AG10803 (cell line): ENCODE results near the gene G6PD.
"Not testable (repeated sequence)": the region's sequence is repeated elsewhere in the genome, so short reads cannot be mapped to it uniquely, and the experiment has no call there.

Experiments used
- DNase-seq: peaks from one replicate; pipeline ENCODE4 v3.0.0; 2010; ENCODE audit warnings: low read depth
- H3K4me3 ChIP-seq: 2 replicates; pipeline ENCODE4 v1.5.1; 2011; ENCODE audit warnings: mild to moderate bottlenecking, low read length, control low read depth
- TF ChIP-seq, protein P1 (sequence below): conservative IDR thresholded peaks from 2 replicates; pipeline ENCODE4 v1.5.1; 2011; ENCODE audit warnings: mild to moderate bottlenecking, low read length, control low read depth, inconsistent platforms

G6PD gene

GRCh38 chrX:154542723-154543424, 3.8 kb downstream of the G6PD start:
- no peak for DNase-seq
- no peak overlapping the region for H3K4me3 ChIP-seq
- TF ChIP-seq, protein P1, sequence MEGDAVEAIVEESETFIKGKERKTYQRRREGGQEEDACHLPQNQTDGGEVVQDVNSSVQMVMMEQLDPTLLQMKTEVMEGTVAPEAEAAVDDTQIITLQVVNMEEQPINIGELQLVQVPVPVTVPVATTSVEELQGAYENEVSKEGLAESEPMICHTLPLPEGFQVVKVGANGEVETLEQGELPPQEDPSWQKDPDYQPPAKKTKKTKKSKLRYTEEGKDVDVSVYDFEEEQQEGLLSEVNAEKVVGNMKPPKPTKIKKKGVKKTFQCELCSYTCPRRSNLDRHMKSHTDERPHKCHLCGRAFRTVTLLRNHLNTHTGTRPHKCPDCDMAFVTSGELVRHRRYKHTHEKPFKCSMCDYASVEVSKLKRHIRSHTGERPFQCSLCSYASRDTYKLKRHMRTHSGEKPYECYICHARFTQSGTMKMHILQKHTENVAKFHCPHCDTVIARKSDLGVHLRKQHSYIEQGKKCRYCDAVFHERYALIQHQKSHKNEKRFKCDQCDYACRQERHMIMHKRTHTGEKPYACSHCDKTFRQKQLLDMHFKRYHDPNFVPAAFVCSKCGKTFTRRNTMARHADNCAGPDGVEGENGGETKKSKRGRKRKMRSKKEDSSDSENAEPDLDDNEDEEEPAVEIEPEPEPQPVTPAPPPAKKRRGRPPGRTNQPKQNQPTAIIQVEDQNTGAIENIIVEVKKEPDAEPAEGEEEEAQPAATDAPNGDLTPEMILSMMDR: no peak

GRCh38 chrX:154541896-154542722, 4.5 kb downstream of the G6PD start:
- peak; percentile 85 for DNase-seq
- TF ChIP-seq, protein P1: no peak
- no peak overlapping the region for H3K4me3 ChIP-seq

DNA sequence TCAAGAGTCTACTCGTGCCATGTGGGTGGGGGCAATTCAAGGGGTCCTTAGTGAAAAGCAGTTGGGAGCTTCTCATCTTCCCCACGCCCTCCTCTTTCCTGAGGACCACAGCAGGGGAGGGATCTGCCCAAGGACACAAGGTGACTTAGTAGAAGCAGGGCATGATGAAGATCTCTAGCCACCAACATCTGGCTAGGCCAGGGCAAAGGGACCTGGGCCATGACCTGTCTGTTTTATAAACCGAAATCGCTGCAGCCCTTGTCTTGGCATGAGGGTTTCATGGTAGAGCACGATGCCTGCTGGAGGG, 5.1 kb downstream of the G6PD start:
- no peak overlapping the region for H3K4me3 ChIP-seq
- DNase-seq: no peak
- TF ChIP-seq, protein P1: no peak

GRCh38 chrX:154540897-154541535, 5.6 kb downstream of the G6PD start:
- TF ChIP-seq, protein P1: no peak
- no peak for DNase-seq
- H3K4me3 ChIP-seq: no peak overlapping the region

GRCh38 chrX:154540365-154540764, 6.3 kb downstream of the G6PD start:
- DNase-seq, H3K4me3 ChIP-seq: not testable (repeated sequence)

GRCh38 chrX:154539077-154539476, 7.6 kb downstream of the G6PD start:
- TF ChIP-seq, protein P1: no peak
- H3K4me3 ChIP-seq: no peak overlapping the region
- DNase-seq: no peak

GRCh38 chrX:154535892-154536291, 10.8 kb downstream of the G6PD start:
- no peak overlapping the region for H3K4me3 ChIP-seq
- no peak for DNase-seq
- TF ChIP-seq, protein P1: no peak
